Fibroblast of the aortic adventitia (primary cell): ENCODE measurements around the gene THSD7A. TPM values are rescaled to one million over a fixed set of nuclear protein-coding genes. Genes with fewer than 3 reads are reported as not detected.

ENCODE experiments used
- DNase-seq: peaks from one replicate; pipeline ENCODE4 v3.0.0-alpha.2; 2010; ENCODE audit warnings: low read depth
- H3K4me3 ChIP-seq: 2 replicates; pipeline ENCODE4 v1.5.1; 2011; ENCODE audit warnings: low read depth, mild to moderate bottlenecking, control low read depth, low read length, moderate library complexity
- CTCF ChIP-seq: IDR thresholded peaks from 2 replicates; pipeline ENCODE4 v1.5.1; 2011; ENCODE audit warnings: mild to moderate bottlenecking, low read length, control low read depth, inconsistent platforms; ENCODE audit not compliant: insufficient read depth
- total RNA-seq: library from RNA; depleted of rRNA; stranded (reverse); fragments of >200 nt; gene quantifications from 2 replicates; pipeline ENCODE4 v1.2.3, GENCODE V29; 2012; ENCODE audit warnings: low replicate concordance

Gene THSD7A
- total RNA-seq, result 0.49 and 2.5 TPM in 2 replicates

GRCh38 chr7:11831736-11832495 is at the start of gene THSD7A:
THSD7A (minus strand) TSS chr7:11832198; CDS start chr7:11831946, 252 bp downstream.
- TF ChIP-seq CTCF, result no peak
- peak; percentile 22 for DNase-seq
- peak within 1 kb of the TSS; percentile 67 for H3K4me3 ChIP-seq

DNA sequence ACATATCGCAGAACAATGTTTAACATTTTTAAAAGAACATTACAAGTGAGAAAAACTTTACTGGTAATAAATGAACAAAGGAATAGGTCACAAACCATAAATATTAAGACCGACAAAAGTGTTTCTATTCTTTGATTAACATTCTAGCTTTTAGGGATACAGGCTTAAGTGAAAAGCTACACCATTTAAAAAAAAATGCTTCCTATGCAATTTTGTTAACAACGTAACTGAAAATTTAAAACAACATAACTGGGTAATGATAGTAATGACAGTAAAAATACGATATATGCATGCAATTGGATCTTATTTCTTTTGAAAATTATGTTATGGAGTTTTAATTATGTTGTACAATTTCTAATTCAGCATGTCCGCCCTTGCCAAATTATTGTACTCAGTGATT is 49.7 kb upstream of the THSD7A start:
- H3K4me3 ChIP-seq, result no peak overlapping the region
- no peak for DNase-seq
- TF ChIP-seq CTCF, result no peak

DNA sequence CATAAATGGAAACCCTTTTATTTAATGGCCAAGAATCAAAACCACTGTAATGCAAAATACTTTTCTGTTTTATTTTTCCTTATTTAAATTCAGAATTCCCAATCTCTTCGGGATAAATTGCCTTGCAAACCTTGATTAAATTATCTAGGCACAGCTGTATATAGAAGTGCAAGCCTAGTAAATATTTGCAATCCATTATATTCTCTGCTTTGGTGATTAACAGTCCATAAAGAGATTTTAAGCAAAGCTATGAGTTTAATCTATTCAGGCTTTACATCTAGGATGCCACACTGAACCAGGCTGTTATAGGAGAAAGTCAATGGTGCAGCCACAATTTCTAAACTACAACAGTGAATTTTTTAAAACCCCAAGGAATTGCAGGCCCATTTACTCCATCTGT is 43.6 kb upstream of the THSD7A start:
- H3K4me3 ChIP-seq, result no peak overlapping the region
- DNase-seq, result no peak
- TF ChIP-seq CTCF, result no peak

DNA sequence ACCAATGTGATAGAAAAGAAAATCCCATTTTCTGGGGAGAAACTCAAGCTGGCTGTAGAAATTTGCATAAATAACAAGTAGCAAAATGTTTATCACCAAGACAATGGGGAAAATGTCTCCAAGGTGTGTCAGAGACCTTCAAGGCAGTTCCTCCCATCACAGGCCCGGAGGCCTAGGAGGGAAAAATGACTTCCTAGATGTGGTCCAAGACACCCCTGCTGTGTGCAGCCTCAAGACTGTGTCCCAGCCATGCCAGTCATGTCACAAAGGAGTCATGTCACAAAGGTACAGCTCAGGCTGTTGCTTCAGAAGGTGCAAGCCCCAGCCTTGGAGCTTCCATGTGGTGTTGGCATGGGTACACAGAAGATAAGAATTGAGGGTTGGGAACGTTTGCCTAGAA is 33.7 kb upstream of the THSD7A start:
- no peak for TF ChIP-seq CTCF
- DNase-seq, result no peak

DNA sequence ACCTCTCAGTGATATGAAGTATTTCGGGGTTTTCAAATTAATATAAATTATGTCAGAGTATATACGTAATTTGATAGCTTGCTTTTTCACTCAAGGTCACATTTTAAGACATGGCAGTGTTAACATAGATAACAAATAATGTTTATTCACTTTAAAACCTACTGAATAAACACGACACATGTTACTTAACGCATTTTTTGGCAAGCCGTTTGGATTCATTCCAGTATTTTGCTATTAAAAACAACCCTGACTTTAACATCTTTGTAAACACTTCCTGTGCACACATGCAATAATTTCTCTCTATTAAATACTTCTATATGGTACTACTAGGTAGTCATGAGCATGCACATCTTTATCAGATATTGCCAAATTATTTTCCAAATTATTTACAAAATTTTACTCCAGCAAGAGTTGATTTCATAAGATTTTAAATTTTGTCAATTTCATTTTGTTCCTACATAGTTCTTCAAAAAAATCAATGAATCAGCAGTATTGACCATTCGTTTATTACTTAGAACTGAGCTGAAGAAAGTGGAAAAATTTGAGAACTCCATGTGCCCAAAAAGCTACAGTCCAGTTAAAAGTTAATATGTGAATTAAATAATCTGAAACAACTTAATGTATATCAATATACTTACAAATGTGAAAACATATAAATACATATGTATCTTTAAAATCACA is 26.8 kb upstream of the THSD7A start:
- TF ChIP-seq CTCF, result no peak
- no peak overlapping the region for H3K4me3 ChIP-seq
- DNase-seq, result no peak

More for the DNA sequence above, 33.7 kb upstream of the THSD7A start:
- no peak overlapping the region for H3K4me3 ChIP-seq

- TF ChIP-seq CTCF, result no peak
- no peak for DNase-seq
Observed at GRCh38 chr7:11858026-11858425, 26.0 kb upstream of the THSD7A start.

More at GRCh38 chr7:11858026-11858425, 26.0 kb upstream of the THSD7A start:
- no peak overlapping the region for H3K4me3 ChIP-seq
